Astrocyte of the spinal cord (primary cell): ENCODE measurements around the gene CTDSPL2.

Experiments used
- DNase-seq: peaks from one replicate; pipeline ENCODE4 v3.0.0; 2011; ENCODE audit warnings: low read depth, low spot score
- H3K4me3 ChIP-seq: 2 replicates; pipeline ENCODE4 v1.5.1; 2011; ENCODE audit warnings: low read depth, mild to moderate bottlenecking, low read length, moderate library complexity
- in situ Hi-C: cut with HindIII; loops from 2 replicates; pipeline ENCODE4 v1.10.0; 2017; ENCODE audit warnings: low sequenced_read_pairs
- TF ChIP-seq, protein P1 (sequence below): IDR thresholded peaks from 2 replicates; pipeline ENCODE4 v1.5.1; 2012; ENCODE audit warnings: low read depth, mild to moderate bottlenecking, low read length, inconsistent platforms

The CTDSPL2 gene

DNA sequence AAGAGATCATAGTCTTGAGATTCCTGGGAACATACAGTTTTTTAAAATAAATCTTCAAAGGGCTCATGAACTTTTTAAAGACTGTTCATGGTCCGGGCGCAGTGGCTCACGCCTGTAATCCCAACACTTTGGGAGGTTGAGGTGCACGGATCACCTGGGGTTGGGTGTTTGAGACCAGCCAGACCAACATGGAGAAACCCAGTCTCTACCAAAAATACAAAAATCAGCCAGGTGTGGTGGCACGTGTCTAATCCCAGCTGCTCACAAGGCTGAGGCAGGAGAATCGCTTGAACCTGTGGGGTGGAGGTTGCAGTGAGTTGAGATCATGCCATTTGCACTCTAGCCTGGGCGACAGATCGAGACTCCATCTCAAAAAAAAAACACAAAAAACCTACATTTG, 68.1 kb downstream of the CTDSPL2 start:
- in situ Hi-C loops: no loop called here
- no peak for DNase-seq
- no peak overlapping the region for H3K4me3 ChIP-seq
- TF ChIP-seq, protein P1, sequence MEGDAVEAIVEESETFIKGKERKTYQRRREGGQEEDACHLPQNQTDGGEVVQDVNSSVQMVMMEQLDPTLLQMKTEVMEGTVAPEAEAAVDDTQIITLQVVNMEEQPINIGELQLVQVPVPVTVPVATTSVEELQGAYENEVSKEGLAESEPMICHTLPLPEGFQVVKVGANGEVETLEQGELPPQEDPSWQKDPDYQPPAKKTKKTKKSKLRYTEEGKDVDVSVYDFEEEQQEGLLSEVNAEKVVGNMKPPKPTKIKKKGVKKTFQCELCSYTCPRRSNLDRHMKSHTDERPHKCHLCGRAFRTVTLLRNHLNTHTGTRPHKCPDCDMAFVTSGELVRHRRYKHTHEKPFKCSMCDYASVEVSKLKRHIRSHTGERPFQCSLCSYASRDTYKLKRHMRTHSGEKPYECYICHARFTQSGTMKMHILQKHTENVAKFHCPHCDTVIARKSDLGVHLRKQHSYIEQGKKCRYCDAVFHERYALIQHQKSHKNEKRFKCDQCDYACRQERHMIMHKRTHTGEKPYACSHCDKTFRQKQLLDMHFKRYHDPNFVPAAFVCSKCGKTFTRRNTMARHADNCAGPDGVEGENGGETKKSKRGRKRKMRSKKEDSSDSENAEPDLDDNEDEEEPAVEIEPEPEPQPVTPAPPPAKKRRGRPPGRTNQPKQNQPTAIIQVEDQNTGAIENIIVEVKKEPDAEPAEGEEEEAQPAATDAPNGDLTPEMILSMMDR: no peak

DNA sequence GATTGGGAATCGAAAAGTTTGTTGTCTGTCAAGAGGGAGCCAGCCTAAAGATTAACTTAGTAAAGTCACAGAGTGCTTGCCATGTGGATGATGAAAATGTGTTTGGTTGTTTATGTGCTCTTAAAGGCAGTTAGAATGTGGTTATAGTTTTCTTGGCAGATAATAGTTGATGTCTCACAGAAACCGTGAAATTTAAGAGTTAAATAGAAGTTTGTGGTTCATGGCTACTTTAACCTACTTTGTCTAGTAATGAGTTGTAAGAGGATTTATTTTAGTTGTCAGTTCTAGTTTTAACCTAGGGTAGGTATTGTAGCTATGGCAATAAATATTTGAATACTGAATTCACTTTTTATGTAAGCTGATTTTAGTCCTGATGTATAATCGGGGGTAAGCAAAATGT, 73.1 kb downstream of the CTDSPL2 start:
- H3K4me3 ChIP-seq: no peak overlapping the region
- TF ChIP-seq, protein P1: no peak
- in situ Hi-C loops: no loop called here
- DNase-seq: peak; percentile 16

DNA sequence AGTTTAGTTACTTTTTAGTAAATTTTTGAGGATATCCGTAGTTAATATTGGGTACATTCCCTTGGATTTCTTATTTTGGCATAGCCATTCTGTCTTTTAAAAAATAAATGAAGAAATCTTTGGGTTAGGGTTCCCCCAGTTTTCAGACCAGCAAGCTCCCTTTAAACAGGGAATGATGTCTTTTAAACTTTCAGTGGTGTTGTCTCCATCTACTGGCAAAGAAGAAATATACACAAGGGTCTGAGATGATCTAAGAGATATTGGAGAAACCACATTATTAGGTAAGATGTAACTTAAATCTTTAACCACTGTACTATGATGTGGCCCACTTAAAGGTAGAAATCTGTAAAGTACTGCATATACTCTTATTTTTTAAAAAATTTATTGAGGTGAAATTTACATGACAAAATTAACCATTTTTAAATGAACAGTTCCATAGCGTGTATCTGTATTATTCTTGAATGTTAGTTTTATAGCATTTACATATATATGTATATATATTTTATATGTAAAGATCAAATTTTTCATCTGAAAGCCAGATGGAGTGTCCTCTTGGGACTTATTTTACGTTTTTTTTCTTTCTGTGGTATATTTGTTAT, 74.4 kb downstream of the CTDSPL2 start:
- H3K4me3 ChIP-seq: no peak overlapping the region
- in situ Hi-C loops: no loop called here
- peak; percentile 68 for DNase-seq
- TF ChIP-seq, protein P1: peak; percentile 50

DNA sequence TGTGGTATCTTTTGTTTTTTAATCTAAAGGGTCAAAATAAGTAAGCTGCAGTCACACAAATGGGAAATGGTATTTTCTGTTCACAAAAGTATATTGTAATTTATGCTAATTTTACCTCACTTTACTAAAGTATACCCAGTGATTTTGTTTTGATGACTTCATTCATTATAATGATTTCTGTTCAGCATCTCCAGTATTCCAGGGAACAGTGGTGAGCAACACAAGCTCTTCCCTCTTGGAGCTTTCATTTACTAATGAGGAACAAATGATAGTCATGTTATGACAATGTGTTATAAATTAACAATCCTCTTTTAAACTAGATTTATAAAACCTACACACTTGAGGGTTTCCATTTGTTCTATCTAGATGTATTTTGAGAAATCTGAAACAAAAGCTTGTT, 89.0 kb downstream of the CTDSPL2 start:
- no peak for DNase-seq
- H3K4me3 ChIP-seq: no peak overlapping the region
- in situ Hi-C loops: no loop called here
- TF ChIP-seq, protein P1: no peak

DNA sequence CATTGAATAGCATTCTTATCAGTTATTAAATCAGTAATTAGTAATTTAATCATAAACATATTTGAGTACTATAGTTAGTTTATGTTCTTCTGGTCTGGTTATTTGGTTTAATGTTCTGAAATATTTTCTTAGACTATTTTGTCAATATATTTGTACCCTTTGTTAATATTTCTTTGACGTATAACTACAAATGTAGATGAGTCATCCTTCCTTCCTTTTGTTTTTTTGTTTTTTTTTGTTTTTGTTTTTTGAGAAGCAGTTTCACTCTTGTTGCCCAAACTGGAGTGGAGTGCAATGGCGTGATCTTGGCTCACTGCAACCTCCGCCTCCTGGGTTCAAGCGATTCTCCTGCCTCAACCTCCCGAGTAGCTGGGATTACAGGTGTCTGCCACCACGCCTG, 92.1 kb downstream of the CTDSPL2 start:
- in situ Hi-C loops: no loop called here
- TF ChIP-seq, protein P1: no peak
- H3K4me3 ChIP-seq: no peak overlapping the region
- DNase-seq: no peak

DNA sequence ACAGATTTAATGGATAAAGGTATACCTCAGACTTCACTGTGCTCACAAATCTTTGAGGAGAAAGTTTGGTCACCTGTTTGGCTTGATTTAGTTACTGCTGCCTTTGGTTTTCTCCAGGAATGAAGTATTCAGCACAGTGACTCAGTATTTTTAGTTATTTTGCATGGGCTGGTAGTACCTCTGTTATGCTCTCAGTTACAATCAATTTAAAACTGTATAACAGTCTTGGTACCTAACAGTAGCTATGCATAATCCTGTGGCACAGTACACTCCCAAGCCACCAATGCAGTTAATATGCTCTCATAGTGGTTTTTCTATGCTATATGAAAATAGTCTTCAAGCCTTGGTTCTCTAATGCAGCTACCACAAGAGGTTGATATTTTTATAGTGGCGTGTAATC, 97.6 kb downstream of the CTDSPL2 start:
- TF ChIP-seq, protein P1: no peak
- in situ Hi-C loops: no loop called here
- H3K4me3 ChIP-seq: no peak overlapping the region
- DNase-seq: no peak

DNA sequence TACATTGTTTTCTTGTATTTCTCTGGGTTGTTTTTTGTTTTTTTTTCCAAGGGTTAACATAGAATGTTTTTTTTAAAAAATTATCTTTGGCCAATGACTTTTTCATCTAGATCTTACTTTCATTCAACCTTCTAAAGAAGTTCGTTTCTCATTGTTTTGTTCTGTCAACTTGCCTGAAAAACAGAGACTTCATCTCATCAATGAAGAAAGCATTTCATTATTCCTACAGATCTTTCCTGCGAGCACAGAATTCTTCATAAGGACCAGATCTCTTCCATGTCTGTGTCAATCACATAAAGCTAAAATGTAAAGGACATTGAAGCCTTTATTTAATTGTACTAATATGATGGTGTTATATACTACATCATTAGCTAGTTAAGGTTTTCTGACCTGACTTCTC, 99.8 kb downstream of the CTDSPL2 start:
- in situ Hi-C loops: no loop called here
- DNase-seq: no peak
- H3K4me3 ChIP-seq: no peak overlapping the region
- TF ChIP-seq, protein P1: no peak
